WTC11 (cell line): ENCODE measurements around the gene PDIA6. TPM values are rescaled to one million over a fixed set of nuclear protein-coding genes. Genes with fewer than 3 reads are reported as not detected.

Experiments used
- ATAC-seq: fragments of 200-7000 bp; cut with Tn5 transposase; 2 replicates; pipeline ENCODE4 v1.10.0; 2021; ENCODE audit warnings: mild to moderate bottlenecking, moderate library complexity
- CTCF ChIA-PET: fragments of 300-600 bp; sonication (Branson Sonifier 250); formaldehyde crosslinking; loops from one replicate; lab custom pipeline; 2021; ENCODE audit warnings: antibody characterized with exemption; lab: Charles Lee
- POLR2A ChIA-PET: fragments of 350-600 bp; sonication (Branson Sonifier 250); formaldehyde crosslinking; loops from one replicate; lab custom pipeline; 2021; ENCODE audit warnings: antibody characterized with exemption; lab: Charles Lee
- DNase-seq: peaks from one replicate; pipeline ENCODE4 v3.0.0; 2021; ENCODE audit warnings: low spot score
- H3K27ac Mint-ChIP-seq: 2 replicates; pipeline ENCODE4 v1.8.0; 2021; ENCODE audit warnings: mixed read lengths
- H3K27me3 Mint-ChIP-seq: 2 replicates; pipeline ENCODE4 v1.8.0; 2021; ENCODE audit warnings: low read depth, mild to moderate bottlenecking, moderate library complexity, mixed read lengths
- H3K36me3 Mint-ChIP-seq: 2 replicates; pipeline ENCODE4 v1.8.0; 2021; ENCODE audit warnings: mixed read lengths
- H3K4me1 Mint-ChIP-seq: 2 replicates; pipeline ENCODE4 v1.8.0; 2022; ENCODE audit warnings: mixed read lengths
- H3K4me3 Mint-ChIP-seq: 2 replicates; pipeline ENCODE4 v1.8.0; 2021; ENCODE audit warnings: mild to moderate bottlenecking, moderate library complexity, mixed read lengths
- H3K9me3 Mint-ChIP-seq: 2 replicates; pipeline ENCODE4 v1.8.0; 2021; ENCODE audit warnings: mixed read lengths
- ATF1 ChIP-seq: sonication (generic); formaldehyde crosslinking; IDR thresholded peaks from 2 replicates; pipeline ENCODE4 v1.8.1; 2023; ENCODE audit warnings: mild to moderate bottlenecking, moderate library complexity, missing genetic modification reagents
- CREB1 ChIP-seq: sonication (generic); formaldehyde crosslinking; IDR thresholded peaks from 2 replicates; pipeline ENCODE4 v1.8.0; 2023; ENCODE audit warnings: mild to moderate bottlenecking, missing genetic modification reagents
- EMX1 ChIP-seq: fragments of 250-450 bp; sonication (Bioruptor Pico); IDR thresholded peaks from 2 replicates; pipeline ENCODE4 v1.8.0; 2021; ENCODE audit warnings: mild to moderate bottlenecking
- FOXJ3 ChIP-seq: sonication (generic); formaldehyde crosslinking; IDR thresholded peaks from 2 replicates; pipeline ENCODE4 v1.9.0; 2021; ENCODE audit warnings: missing genetic modification reagents, mild to moderate bottlenecking, borderline replicate concordance
- FOXP1 ChIP-seq: sonication (generic); formaldehyde crosslinking; IDR thresholded peaks from 2 replicates; pipeline ENCODE4 v1.8.0; 2022; ENCODE audit warnings: missing genetic modification reagents, mild to moderate bottlenecking, moderate library complexity, borderline replicate concordance
- GABPB1 ChIP-seq: sonication (generic); formaldehyde crosslinking; IDR thresholded peaks from 2 replicates; pipeline ENCODE4 v1.8.1; 2023; ENCODE audit warnings: mild to moderate bottlenecking, missing genetic modification reagents
- GTF2I ChIP-seq: fragments of 250-450 bp; sonication (Bioruptor Pico); conservative IDR thresholded peaks from 2 replicates; pipeline ENCODE4 v1.4.0; 2021; ENCODE audit warnings: mild to moderate bottlenecking
- HMGA2 ChIP-seq: fragments of 250-450 bp; sonication (Bioruptor Pico); IDR thresholded peaks from 2 replicates; pipeline ENCODE4 v1.4.0; 2021; ENCODE audit warnings: mild to moderate bottlenecking, moderate library complexity
- IRF2 ChIP-seq: sonication (generic); formaldehyde crosslinking; IDR thresholded peaks from 2 replicates; pipeline ENCODE4 v1.8.0; 2022; ENCODE audit warnings: low read depth, missing genetic modification reagents, borderline replicate concordance
- NR3C1 ChIP-seq: sonication (generic); formaldehyde crosslinking; conservative IDR thresholded peaks from 2 replicates; pipeline ENCODE4 v1.8.1; 2023; ENCODE audit warnings: low read depth, mild to moderate bottlenecking, missing genetic modification reagents
- RORB ChIP-seq: fragments of 250-450 bp; sonication (Bioruptor Pico); IDR thresholded peaks from 2 replicates; pipeline ENCODE4 v1.9.0; 2021; ENCODE audit warnings: mild to moderate bottlenecking
- TEAD1 ChIP-seq: sonication (generic); formaldehyde crosslinking; IDR thresholded peaks from 2 replicates; pipeline ENCODE4 v1.8.0; 2022; ENCODE audit warnings: mild to moderate bottlenecking, missing genetic modification reagents
- TP53 ChIP-seq: sonication (generic); formaldehyde crosslinking; IDR thresholded peaks from 2 replicates; pipeline ENCODE4 v1.8.1; 2023; ENCODE audit warnings: mild to moderate bottlenecking, missing genetic modification reagents
- ZNF121 ChIP-seq: sonication (generic); formaldehyde crosslinking; IDR thresholded peaks from 2 replicates; pipeline ENCODE4 v1.8.0; 2023; ENCODE audit warnings: missing genetic modification reagents
- ZNF671 ChIP-seq: fragments of 250-450 bp; sonication (Bioruptor Pico); IDR thresholded peaks from 2 replicates; pipeline ENCODE4 v1.8.0; 2021; ENCODE audit warnings: mild to moderate bottlenecking
- total RNA-seq: library from RNA; stranded (reverse); gene quantifications from 3 replicates; pipeline ENCODE4 v1.2.3, GENCODE V29; 2021
- TF ChIP-seq, protein P1 (sequence below): fragments of 250-450 bp; sonication (Bioruptor Pico); IDR thresholded peaks from 2 replicates; pipeline ENCODE4 v1.9.0; 2021; ENCODE audit warnings: moderate library complexity, mild to moderate bottlenecking, inconsistent platforms, borderline replicate concordance
- TF ChIP-seq, protein P2 (sequence below): sonication (generic); formaldehyde crosslinking; IDR thresholded peaks from 2 replicates; pipeline ENCODE4 v1.8.1; 2023; ENCODE audit warnings: mild to moderate bottlenecking, missing genetic modification reagents, moderate library complexity
- TF ChIP-seq, protein P3 (sequence below): sonication (generic); formaldehyde crosslinking; IDR thresholded peaks from 2 replicates; pipeline ENCODE4 v1.8.1; 2022; ENCODE audit warnings: low read depth, mild to moderate bottlenecking, moderate library complexity, missing genetic modification reagents, borderline replicate concordance
- TF ChIP-seq, protein P4 (sequence below): fragments of 250-450 bp; sonication (Bioruptor Pico); IDR thresholded peaks from 2 replicates; pipeline ENCODE4 v2.1.2; 2022; ENCODE audit warnings: mild to moderate bottlenecking, moderate library complexity
- TF ChIP-seq, protein P5 (sequence below): sonication (generic); formaldehyde crosslinking; IDR thresholded peaks from 2 replicates; pipeline ENCODE4 v1.8.0; 2022; ENCODE audit warnings: missing genetic modification reagents
- TF ChIP-seq, protein P6 (sequence below): sonication (generic); formaldehyde crosslinking; IDR thresholded peaks from 2 replicates; pipeline ENCODE4 v1.8.1; 2023; ENCODE audit warnings: mild to moderate bottlenecking, missing genetic modification reagents, moderate library complexity

The PDIA6 gene
- total RNA-seq, 1 experiment from 2014 or later: 331 TPM

DNA sequence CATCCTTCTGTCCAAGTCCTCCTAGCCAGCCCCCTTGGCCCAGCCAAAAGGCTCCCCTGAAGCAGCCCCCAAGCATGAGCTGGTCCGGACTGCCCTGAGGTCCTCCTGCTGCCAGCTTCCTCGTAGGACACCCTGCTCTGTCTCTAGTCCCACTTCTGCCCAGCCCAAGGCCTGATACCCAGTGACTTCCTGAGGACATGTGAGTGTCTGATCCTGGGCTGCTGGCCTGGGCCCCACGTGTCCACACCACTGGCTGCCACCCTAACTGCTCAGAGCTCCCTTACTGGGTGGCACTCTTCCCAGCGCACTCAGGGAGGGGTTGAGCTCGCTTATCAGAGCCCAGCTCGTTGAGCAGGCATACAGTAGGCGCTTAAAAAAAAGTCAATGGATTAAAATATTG, 34.4 kb upstream of the PDIA6 start:
- POLR2A ChIA-PET: no interaction called here

DNA sequence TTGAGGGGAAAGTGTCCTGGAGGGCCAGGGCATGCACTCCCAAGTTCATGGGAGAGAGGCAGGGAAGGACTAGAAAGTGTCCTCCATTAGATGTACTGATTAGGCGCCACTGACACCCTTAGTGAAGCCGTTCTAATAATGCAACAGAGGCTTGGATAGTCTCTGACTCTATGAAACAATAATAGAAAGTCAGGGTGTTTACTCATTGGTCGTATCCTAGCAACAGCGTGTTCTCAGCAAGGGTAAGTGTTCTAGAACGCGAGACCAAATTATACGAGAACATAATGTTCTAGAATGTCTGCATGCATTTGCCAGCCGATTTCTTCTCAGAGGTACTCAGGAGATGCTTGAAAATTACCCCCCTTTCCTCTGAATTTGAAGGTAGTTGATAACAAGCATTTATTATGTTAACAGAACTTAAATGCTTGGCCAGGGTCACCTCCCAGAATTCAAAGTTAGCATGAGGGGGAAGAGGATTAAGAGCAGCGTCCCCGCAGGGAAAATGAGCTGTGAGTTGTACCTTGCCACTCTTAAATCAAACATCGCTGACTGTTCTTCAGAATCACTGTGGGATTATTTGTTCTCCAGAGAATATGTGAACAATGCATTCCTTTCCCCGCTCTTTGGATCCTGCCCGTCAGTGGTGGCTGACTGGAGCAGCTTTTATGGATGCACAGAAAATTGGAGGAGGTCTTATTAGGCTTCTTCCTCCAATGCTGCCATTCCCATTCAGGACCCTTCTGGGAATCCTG, 33.7 kb upstream of the PDIA6 start:
- no peak overlapping the region for H3K4me3 Mint-ChIP-seq

More for the DNA sequence above, 34.4 kb upstream of the PDIA6 start:
- ATAC-seq: no peak
- Mint-ChIP-seq H3K9me3 (peaks cover 5% of the 10 kb centered on the region), H3K36me3 (peaks cover 4% of the 10 kb centered on the region), H3K4me1 (peaks cover 12% of the 10 kb centered on the region), H3K4me3 (no peak overlapping the region), H3K27ac (no peak overlapping the region), H3K27me3 (peaks cover 2% of the 10 kb centered on the region; the same call in 1 of the 2 replicates)
- CTCF ChIA-PET: interaction anchor here (1.2 to 1.9 kb wide), 5 partner anchors 10 to 63 kb away, joined by 3 to 10 read pairs (median 6); no protein-coding TSS in a partner anchor
- DNase-seq: no peak
- TF ChIP-seq, protein P1, sequence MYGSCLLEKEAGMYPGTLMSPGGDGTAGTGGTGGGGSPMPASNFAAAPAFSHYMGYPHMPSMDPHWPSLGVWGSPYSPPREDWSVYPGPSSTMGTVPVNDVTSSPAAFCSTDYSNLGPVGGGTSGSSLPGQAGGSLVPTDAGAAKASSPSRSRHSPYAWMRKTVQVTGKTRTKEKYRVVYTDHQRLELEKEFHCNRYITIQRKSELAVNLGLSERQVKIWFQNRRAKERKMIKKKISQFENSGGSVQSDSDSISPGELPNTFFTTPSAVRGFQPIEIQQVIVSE (CRISPR knock-in tag): no peak
- TF ChIP-seq CREB1 (CRISPR knock-in tag): no peak
- TF ChIP-seq ZNF671 (CRISPR knock-in tag): no peak
- TF ChIP-seq, protein P2, sequence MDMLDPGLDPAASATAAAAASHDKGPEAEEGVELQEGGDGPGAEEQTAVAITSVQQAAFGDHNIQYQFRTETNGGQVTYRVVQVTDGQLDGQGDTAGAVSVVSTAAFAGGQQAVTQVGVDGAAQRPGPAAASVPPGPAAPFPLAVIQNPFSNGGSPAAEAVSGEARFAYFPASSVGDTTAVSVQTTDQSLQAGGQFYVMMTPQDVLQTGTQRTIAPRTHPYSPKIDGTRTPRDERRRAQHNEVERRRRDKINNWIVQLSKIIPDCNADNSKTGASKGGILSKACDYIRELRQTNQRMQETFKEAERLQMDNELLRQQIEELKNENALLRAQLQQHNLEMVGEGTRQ (CRISPR knock-in tag): no peak
- no peak for TF ChIP-seq IRF2 (CRISPR knock-in tag)
- TF ChIP-seq HMGA2: no peak
- no peak for TF ChIP-seq ATF1 (CRISPR knock-in tag)
- TF ChIP-seq TP53: no peak
- TF ChIP-seq, protein P3, sequence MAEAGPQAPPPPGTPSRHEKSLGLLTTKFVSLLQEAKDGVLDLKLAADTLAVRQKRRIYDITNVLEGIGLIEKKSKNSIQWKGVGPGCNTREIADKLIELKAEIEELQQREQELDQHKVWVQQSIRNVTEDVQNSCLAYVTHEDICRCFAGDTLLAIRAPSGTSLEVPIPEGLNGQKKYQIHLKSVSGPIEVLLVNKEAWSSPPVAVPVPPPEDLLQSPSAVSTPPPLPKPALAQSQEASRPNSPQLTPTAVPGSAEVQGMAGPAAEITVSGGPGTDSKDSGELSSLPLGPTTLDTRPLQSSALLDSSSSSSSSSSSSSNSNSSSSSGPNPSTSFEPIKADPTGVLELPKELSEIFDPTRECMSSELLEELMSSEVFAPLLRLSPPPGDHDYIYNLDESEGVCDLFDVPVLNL (CRISPR knock-in tag): no peak
- no peak for TF ChIP-seq NR3C1 (CRISPR knock-in tag)
- TF ChIP-seq ZNF121: no peak
- TF ChIP-seq, protein P4, sequence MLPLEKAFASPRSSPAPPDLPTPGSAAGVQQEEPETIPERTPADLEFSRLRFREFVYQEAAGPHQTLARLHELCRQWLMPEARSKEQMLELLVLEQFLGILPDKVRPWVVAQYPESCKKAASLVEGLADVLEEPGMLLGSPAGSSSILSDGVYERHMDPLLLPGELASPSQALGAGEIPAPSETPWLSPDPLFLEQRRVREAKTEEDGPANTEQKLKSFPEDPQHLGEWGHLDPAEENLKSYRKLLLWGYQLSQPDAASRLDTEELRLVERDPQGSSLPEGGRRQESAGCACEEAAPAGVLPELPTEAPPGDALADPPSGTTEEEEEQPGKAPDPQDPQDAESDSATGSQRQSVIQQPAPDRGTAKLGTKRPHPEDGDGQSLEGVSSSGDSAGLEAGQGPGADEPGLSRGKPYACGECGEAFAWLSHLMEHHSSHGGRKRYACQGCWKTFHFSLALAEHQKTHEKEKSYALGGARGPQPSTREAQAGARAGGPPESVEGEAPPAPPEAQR (CRISPR knock-in tag): no peak
- no peak for TF ChIP-seq GABPB1 (CRISPR knock-in tag)
- no peak for TF ChIP-seq EMX1
- TF ChIP-seq GTF2I (CRISPR knock-in tag): no peak
- no peak for TF ChIP-seq FOXP1 (CRISPR knock-in tag)

More for the DNA sequence above, 33.7 kb upstream of the PDIA6 start:
- ChIA-PET POLR2A (no interaction called here), CTCF (interaction anchor here (1.0 to 1.9 kb wide), 4 partner anchors 11 to 64 kb away, joined by 5 to 10 read pairs (median 6); no protein-coding TSS in a partner anchor)
- no peak for ATAC-seq
- peaks cover 12% of the 10 kb centered on the region for H3K4me1 Mint-ChIP-seq
- no peak overlapping the region for H3K27ac Mint-ChIP-seq
- H3K36me3 Mint-ChIP-seq: peaks cover 7% of the 10 kb centered on the region
- no peak for DNase-seq
- H3K27me3 Mint-ChIP-seq: peaks cover 3% of the 10 kb centered on the region; the same call in 1 of the 2 replicates
- TF ChIP-seq FOXJ3 (CRISPR knock-in tag) (no peak), TEAD1 (CRISPR knock-in tag) (no peak), RORB (CRISPR knock-in tag) (no peak)
- TF ChIP-seq, protein P5, sequence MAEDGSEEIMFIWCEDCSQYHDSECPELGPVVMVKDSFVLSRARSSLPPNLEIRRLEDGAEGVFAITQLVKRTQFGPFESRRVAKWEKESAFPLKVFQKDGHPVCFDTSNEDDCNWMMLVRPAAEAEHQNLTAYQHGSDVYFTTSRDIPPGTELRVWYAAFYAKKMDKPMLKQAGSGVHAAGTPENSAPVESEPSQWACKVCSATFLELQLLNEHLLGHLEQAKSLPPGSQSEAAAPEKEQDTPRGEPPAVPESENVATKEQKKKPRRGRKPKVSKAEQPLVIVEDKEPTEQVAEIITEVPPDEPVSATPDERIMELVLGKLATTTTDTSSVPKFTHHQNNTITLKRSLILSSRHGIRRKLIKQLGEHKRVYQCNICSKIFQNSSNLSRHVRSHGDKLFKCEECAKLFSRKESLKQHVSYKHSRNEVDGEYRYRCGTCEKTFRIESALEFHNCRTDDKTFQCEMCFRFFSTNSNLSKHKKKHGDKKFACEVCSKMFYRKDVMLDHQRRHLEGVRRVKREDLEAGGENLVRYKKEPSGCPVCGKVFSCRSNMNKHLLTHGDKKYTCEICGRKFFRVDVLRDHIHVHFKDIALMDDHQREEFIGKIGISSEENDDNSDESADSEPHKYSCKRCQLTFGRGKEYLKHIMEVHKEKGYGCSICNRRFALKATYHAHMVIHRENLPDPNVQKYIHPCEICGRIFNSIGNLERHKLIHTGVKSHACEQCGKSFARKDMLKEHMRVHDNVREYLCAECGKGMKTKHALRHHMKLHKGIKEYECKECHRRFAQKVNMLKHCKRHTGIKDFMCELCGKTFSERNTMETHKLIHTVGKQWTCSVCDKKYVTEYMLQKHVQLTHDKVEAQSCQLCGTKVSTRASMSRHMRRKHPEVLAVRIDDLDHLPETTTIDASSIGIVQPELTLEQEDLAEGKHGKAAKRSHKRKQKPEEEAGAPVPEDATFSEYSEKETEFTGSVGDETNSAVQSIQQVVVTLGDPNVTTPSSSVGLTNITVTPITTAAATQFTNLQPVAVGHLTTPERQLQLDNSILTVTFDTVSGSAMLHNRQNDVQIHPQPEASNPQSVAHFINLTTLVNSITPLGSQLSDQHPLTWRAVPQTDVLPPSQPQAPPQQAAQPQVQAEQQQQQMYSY (CRISPR knock-in tag): no peak
- TF ChIP-seq, protein P6, sequence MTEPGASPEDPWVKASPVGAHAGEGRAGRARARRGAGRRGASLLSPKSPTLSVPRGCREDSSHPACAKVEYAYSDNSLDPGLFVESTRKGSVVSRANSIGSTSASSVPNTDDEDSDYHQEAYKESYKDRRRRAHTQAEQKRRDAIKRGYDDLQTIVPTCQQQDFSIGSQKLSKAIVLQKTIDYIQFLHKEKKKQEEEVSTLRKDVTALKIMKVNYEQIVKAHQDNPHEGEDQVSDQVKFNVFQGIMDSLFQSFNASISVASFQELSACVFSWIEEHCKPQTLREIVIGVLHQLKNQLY: no peak
- H3K9me3 Mint-ChIP-seq: peaks cover 10% of the 10 kb centered on the region
